Measurements from ENCODE around the gene PAAF1.

The PAAF1 gene

DNA sequence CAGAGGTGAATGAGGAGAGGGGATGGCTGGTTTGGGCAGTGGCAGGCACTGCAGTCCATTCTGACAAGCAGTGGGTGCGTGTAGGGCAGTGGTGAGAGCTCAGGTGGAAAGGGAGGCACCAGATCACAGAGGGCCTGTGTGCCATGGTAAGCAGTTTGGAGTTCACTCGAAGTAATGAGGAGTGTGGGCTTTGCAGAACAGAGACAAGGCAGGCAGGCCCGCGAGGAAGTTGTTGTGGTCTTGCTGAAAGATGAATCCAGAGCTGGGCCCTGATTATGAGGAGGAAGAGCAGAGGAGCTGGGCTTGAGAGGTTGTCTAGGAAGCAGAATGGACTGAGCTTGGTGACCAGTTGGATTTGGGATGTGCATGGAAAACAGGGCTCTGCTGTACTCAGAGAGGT is 72.4 kb downstream of the PAAF1 start:
- DNase-seq, result no peak

DNA sequence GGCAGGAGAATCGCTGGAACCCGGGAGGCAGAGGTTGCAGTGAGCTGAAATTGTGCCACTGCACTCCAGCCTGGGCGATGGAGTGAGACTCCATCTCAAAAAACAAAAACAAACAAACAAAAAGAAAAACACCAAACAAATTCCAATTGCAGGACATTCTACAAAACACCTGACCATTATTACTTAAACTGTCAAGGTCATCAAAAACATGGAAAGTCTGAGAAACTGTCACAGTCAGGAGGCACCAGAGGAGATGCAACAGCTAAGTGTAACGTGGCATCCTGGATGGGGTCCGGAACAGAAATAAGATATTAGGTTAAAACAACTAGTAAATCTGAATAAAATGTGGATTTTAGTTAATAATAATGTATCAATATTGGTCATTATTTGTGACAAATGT is 73.1 kb downstream of the PAAF1 start:
- no peak for DNase-seq

- peak; percentile 68 for DNase-seq
Measured at GRCh38 chr11:73950869-73951710, 74.3 kb downstream of the PAAF1 start, which contains the start of gene DNAJB13. Gene DNAJB13, plus strand, starts transcription at chr11:73951026. Its CDS starts 44 bp downstream, at chr11:73951070.

DNA sequence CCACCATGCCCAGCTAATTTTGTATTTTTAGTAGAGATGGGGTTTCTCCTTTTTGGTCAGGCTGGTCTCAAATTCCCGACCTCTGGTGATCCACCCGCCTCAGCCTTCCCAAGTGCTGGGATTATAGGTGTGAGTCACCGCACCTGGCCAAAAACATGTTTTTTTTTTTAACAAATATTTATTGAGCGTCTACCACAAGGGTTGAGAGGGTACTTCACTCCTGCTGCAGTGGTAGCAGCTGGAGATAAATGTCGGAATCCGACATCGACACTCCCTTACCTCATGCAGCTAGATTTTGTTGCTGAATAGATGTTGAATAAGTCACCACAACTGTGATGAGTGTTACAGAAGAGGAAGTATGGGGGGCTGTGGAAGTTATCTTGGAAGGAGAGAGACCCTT is 75.0 kb downstream of the PAAF1 start:
- DNase-seq, result peak; percentile 79

DNA sequence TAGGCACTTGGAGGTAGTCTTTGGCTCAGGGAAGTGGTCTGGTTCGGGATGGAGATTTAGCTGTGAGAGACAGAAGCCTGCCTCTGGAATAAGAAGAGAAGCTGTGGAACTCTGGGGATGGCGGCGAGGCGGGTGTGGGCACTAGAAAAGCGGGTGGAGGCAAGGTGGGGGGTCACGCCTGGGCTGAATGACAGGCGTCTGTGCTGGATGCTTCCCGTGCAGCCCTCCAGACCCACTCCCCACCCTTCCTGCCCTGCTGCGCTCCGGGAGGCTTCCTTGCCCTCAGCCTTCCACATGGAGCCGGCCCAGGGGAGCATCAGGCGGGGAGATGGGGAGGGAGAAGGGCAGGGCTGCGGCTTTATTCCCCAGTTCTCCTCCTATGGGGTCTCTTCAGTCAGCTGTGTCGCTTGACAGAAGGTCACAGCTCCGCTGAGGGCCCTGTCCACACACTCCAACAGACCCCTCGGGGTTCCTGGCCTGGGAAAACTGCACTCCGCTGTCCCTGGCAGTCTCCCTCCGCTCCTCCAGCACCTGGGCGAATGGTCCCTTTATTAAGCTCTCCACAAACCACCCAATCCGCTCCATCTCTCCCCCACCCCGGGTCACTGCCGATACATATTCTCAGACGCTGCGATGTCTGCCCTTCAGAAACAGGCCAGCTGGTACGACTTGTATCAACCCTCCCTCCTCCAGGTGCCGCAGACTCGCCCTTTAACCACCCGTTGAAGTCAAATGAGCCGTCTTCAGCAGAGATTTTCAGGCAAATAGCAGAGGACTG is 80.3 kb downstream of the PAAF1 start:
- DNase-seq, result no peak

DNA sequence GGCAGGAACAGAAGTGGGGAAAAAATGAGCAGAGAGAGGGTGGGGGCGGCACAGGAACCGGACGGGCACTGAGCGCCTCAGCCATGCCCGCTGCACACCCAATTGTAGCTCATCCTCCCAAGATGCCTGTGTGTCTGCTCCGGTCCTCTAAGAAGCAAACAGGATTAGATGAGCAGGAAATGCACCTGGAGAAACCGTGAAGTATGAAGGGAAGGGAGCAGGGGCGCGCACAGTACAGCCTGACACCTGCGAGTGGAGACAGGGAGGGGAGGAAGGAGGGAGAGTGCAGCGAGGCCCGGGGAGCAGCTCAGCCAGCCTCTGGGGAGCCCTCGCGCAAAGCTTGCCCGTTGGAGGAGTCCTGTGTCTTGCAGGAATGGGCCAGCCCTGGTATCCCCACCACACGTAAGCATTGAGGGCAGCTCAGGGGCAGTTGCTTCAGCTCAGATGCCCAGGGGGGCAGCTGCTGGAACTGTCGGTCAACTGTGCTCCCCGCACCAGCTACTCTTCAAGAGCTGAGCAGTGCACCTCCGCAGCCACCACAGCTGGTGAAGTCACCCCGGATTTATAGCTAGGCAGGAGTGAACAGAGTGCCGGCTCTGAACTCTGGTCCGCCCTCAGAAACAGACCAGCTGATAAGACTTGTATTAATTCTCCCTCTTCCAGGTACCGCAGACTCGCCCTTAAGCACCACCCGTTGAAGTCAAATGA is 81.0 kb downstream of the PAAF1 start:
- no peak for DNase-seq

DNA sequence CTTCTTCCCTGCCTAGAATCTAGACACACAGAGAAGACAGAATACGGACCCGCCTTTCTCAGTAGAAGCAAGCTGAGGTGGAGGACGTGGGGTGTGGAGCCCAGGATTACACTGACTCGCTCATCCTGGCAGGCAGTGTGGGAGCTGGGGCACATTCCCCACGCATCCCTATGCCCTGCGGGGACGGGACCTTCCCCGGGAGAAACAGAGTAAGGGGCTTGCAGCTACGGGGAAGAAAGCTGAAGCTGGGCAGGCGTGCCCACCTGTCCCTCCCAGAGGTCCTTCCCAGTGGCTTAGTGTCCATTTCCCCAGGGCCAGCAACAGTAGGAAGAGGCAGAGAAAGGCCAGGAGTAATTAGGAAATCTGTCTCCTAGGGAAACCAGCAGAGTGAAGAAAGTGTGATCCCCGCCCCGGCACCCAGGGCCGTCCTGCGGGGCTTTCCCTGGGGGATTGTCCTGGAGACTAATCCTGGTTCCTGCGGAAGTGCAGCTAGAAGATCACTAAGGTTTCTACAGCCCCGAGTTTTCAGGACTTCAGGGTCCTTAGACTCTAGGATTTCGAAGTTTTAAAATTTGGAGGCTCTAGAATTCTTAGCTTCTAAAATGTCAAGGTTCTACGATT is 81.8 kb downstream of the PAAF1 start:
- no peak for DNase-seq

GRCh38 chr11:73961321-73961720 is 84.5 kb downstream of the PAAF1 start:
- DNase-seq, result no peak

- no peak for DNase-seq
Measured at GRCh38 chr11:73962101-73962705, 85.4 kb downstream of the PAAF1 start.

GRCh38 chr11:73963861-73964260 is 87.1 kb downstream of the PAAF1 start:
- DNase-seq, result no peak

- no peak for DNase-seq
Measured at GRCh38 chr11:73965076-73965763, 88.4 kb downstream of the PAAF1 start.

GRCh38 chr11:73965764-73966121 is 88.9 kb downstream of the PAAF1 start:
- DNase-seq, result no peak

DNA sequence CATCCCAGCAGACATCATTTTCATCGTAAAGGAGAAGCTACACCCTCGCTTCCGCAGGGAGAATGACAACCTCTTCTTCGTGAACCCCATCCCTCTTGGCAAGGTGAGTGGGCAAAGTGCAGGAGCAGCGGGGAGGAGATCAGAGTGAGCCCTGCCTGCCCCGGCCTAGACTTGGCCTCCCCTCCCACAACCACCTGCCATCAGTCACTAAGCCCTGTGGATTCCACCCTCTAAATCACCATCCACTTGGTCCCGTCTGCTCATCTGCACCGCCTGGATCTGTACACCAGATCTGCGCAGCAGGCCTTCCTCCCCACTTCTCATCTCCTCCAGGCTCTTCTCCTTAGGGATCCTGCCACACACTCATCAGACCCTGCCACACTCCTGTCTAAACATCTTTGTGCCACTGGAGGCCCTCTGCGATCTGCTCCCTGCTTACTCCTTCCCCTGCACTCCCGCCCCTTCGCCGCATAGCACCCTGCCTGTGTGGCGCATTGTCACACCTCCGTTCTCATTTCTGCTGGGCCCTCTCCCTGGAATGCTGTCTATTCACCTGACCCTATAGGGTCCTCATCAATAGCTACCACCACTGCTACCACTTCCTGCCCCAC is 91.7 kb downstream of the PAAF1 start:
- no peak for DNase-seq

GRCh38 chr11:73969091-73969490 is 92.3 kb downstream of the PAAF1 start:
- no peak for DNase-seq

GRCh38 chr11:73969991-73970800 is 93.4 kb downstream of the PAAF1 start:
- DNase-seq, result no peak

- DNase-seq, result peak; percentile 24
Measured at GRCh38 chr11:73971175-73971719, 94.4 kb downstream of the PAAF1 start.

- DNase-seq, result no peak
Measured at GRCh38 chr11:73972187-73972586, 95.4 kb downstream of the PAAF1 start.

DNA sequence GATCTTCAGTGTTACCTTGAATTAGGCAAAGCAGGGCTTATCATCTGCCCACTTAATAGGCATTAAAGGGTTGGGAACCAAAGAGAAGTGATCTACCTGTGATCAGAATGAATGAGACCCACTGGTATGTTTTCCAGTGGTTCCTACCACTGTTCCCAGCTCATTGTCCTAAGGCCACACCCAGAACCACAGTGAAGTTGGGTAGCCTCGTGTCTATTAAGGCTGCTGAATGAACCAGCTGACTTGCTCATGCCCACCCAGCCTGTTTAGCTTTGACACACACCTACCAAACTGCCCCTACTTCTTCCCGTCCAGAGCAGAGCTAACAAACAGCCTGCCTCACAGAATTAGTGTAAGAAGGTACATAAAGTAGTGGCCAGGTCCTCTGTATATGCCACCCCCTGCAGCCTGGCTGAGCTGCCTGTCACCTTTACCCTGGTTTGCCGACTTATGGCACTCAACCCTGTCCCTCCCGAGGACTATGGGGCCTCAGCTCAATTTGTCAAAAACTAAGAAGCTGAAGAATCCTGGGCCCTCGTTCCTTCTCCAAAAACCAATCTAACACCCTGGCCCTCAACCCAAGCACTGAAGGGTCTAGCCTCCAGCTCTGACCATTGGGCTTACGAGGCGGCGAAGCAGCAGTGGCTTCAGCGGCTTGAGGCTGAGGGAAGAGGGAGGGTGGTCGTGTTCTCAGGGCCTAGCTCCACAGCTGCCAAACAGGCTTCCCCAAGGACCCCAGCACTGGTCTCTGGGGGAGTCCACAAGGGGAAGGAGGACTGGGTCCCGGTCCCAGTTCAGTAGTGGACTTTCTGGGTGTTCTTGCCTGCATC is 96.0 kb downstream of the PAAF1 start:
- peak; percentile 34 for DNase-seq

Measured in NCI-H510A treated with DMSO at 0.1 percent for 48 hours (cell line).